H1 (cell line): ENCODE results near the gene CDK5RAP3. TPM values are rescaled to one million over a fixed set of nuclear protein-coding genes. Genes with fewer than 3 reads are reported as not detected.

Source experiments
- EGR1 ChIP-seq: IDR thresholded peaks from 2 replicates; pipeline ENCODE4 v1.6.1; 2011; ENCODE audit warnings: low read depth, low read length, borderline replicate concordance
- HDAC6 ChIP-seq: IDR thresholded peaks from one replicate; pipeline ENCODE4 v1.7.1; 2012; ENCODE audit warnings: low read depth, mild to moderate bottlenecking, inconsistent platforms, low read length, moderate library complexity
- KDM1A ChIP-seq: fragments of 200-600, 300-600 bp; sonication (generic); IDR thresholded peaks from 2 replicates; pipeline ENCODE4 v1.7.1; 2016; ENCODE audit warnings: mild to moderate bottlenecking, low read length, borderline replicate concordance
- polyA plus RNA-seq, 7 experiments: library from polyadenylated mRNA; depleted of rRNA in 3 of 7; stranded (reverse) in 5 of 7; unstranded in 2 of 7; fragments of >200 nt in 5 of 7; fragments of 200-250 nt in 2 of 7; gene quantifications; 1 replicate in 5 of 7; 2 replicates in 1 of 7; 4 replicates in 1 of 7; pipeline versions ENCODE4 v1.2.1 to v1.2.3, GENCODE V29; 2011 to 2013; ENCODE audit warnings: missing spikeins in 2 of 7, mixed read lengths in 2 of 7
- total RNA-seq: library from RNA; stranded (reverse); fragmentation: NEBNext Ultra II Directional; extraction: Animal tissue kit (Norgen Biotek cat#: 25700); gene quantifications from 2 replicates; pipeline ENCODE4 v1.2.1, GENCODE V29; 2021

The CDK5RAP3 gene
- total and polyA plus RNA-seq, 2 of the 8 experiments (the other 6 are each of a cell fraction or from before 2014, with no cell fraction given): 88.2 to 93.2 TPM

GRCh38 chr17:47945529-47946508 is 25.1 kb upstream of the CDK5RAP3 start (continued):
- TF ChIP-seq KDM1A: no peak
- no peak for TF ChIP-seq HDAC6
- no peak for TF ChIP-seq EGR1
